ENCODE data around the gene PRRG4.

Gene PRRG4

DNA sequence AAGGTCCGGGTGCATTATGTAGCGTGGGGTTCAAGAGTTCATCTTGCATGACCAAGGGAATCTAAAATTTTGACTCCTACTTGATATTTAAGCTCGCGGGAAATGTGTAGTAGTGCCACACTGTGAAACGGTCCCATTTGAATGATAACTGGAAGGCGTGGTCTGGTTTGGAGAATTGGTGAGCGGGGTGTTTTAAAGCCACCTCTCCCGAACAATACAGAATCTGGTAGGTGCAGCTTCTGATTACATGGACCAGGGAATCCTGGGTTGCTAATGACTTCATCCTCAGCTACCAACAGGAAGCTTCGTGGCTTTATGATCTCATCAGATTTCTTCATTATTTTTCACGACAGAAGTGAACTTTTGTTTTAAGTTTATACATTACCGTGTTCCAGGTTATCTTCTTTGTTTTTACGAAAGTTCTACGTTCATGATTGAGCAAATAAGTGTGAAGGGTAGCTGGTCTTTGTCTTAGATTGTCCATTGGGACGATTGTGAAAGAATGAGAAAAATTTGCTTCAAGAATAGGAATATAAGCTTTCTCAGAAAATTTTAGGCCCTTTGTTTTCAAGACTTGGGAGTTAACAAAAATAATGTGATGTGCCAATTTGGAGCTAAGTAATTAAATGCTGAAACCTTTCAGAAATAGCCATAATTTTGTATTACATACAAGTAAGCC is 64.6 kb downstream of the PRRG4 start:
- H3K4me3 ChIP-seq (ENCODE audit: low read length) = peak overlapping the region; percentile 78
- H3K4me1 ChIP-seq (ENCODE audit: low read length) = peaks cover 22% of the 10 kb centered on the region
- no peaks in the 10 kb centered on the region for H3K36me3 ChIP-seq (replicated peaks; ENCODE audit: low read depth, low read length)
- peak overlapping the region; percentile 58 for H3K27ac ChIP-seq (ENCODE audit: low read length)
- TF ChIP-seq CTCF (IDR thresholded peaks at IDR 0.05; ENCODE audit: low read depth, low read length) (no peak), EZH2phosphoT487 (IDR thresholded peaks at IDR 0.05; ENCODE audit: low read depth) (no peak)
- peak overlapping the region; percentile 88 for H3K4me2 ChIP-seq (ENCODE audit: low read length)
- peak overlapping the region; percentile 72 for H3K9ac ChIP-seq (ENCODE audit: low read length)
- peaks cover 36% of the 10 kb centered on the region for H4K20me1 ChIP-seq (ENCODE audit: insufficient read depth, low read length)
- no peaks in the 10 kb centered on the region for H3K9me3 ChIP-seq (ENCODE audit: insufficient read depth, low read length)
- no peak overlapping the region for H2AFZ ChIP-seq (ENCODE audit: low read depth, low read length)
- 0 out of 2 replicates have a peak, but pooled peaks cover 5% of the 10 kb centered on the region for H3K27me3 ChIP-seq (ENCODE audit: low read depth, low read length)
- H3K79me2 ChIP-seq (ENCODE audit: low read length) = peaks cover 62% of the 10 kb centered on the region

- no peak for TF ChIP-seq EZH2phosphoT487 (IDR thresholded peaks at IDR 0.05; ENCODE audit: low read depth)
- no peak for TF ChIP-seq CTCF (IDR thresholded peaks at IDR 0.05; ENCODE audit: low read depth, low read length)
- Histone ChIP-seq H4K20me1 (ENCODE audit: insufficient read depth, low read length) (peaks cover 42% of the 10 kb centered on the region), H3K27ac (ENCODE audit: low read length) (no peak overlapping the region), H3K79me2 (ENCODE audit: low read length) (peaks cover 69% of the 10 kb centered on the region), H3K9me3 (ENCODE audit: insufficient read depth, low read length) (no peaks in the 10 kb centered on the region), H3K36me3 (replicated peaks; ENCODE audit: low read depth, low read length) (peaks cover 3% of the 10 kb centered on the region), H3K9ac (ENCODE audit: low read length) (no peak overlapping the region), H3K4me1 (ENCODE audit: low read length) (peaks cover 22% of the 10 kb centered on the region), H3K27me3 (ENCODE audit: low read depth, low read length) (0 out of 2 replicates have a peak, but pooled peaks cover 5% of the 10 kb centered on the region), H2AFZ (ENCODE audit: low read depth, low read length) (no peak overlapping the region), H3K4me2 (ENCODE audit: low read length) (peak overlapping the region; percentile 88), H3K4me3 (ENCODE audit: low read length) (peak overlapping the region; percentile 78)
Measured at GRCh38 chr11:32894921-32895320, 65.2 kb downstream of the PRRG4 start.

GRCh38 chr11:32895471-32895870 is 65.7 kb downstream of the PRRG4 start:
- Histone ChIP-seq H3K9me3 (ENCODE audit: insufficient read depth, low read length) (no peaks in the 10 kb centered on the region), H3K79me2 (ENCODE audit: low read length) (peaks cover 74% of the 10 kb centered on the region), H4K20me1 (ENCODE audit: insufficient read depth, low read length) (peaks cover 46% of the 10 kb centered on the region), H3K27me3 (ENCODE audit: low read depth, low read length) (0 out of 2 replicates have a peak, but pooled peaks cover 5% of the 10 kb centered on the region), H3K36me3 (replicated peaks; ENCODE audit: low read depth, low read length) (peaks cover 5% of the 10 kb centered on the region), H3K4me1 (ENCODE audit: low read length) (peaks cover 22% of the 10 kb centered on the region), H3K4me2 (ENCODE audit: low read length) (no peak overlapping the region), H3K9ac (ENCODE audit: low read length) (no peak overlapping the region), H2AFZ (ENCODE audit: low read depth, low read length) (no peak overlapping the region), H3K4me3 (ENCODE audit: low read length) (no peak overlapping the region), H3K27ac (ENCODE audit: low read length) (no peak overlapping the region)
- TF ChIP-seq CTCF (IDR thresholded peaks at IDR 0.05; ENCODE audit: low read depth, low read length) (no peak), EZH2phosphoT487 (IDR thresholded peaks at IDR 0.05; ENCODE audit: low read depth) (no peak)

DNA sequence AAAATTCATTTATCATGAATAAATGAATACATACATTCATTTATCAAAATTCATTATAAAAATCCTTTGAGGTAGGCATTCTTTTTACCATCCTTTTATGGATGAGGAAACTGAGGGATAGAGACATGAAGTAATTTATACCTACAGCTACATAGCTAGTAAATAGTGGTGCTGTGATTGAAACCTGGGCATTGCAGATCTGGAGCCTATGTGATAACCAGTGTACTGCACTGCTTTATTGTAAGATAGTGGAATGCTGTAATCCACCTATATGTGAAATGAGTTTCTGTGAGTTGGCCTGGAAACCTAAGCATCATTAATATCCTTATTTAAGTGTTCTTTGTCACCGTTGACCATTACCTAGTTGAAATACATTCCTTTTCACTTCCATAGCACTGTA is 67.4 kb downstream of the PRRG4 start:
- Histone ChIP-seq H3K27ac (ENCODE audit: low read length) (no peak overlapping the region), H3K9ac (ENCODE audit: low read length) (no peak overlapping the region), H3K4me2 (ENCODE audit: low read length) (no peak overlapping the region), H3K27me3 (ENCODE audit: low read depth, low read length) (no peaks in the 10 kb centered on the region), H4K20me1 (ENCODE audit: insufficient read depth, low read length) (peaks cover 63% of the 10 kb centered on the region), H3K9me3 (ENCODE audit: insufficient read depth, low read length) (no peaks in the 10 kb centered on the region), H3K36me3 (replicated peaks; ENCODE audit: low read depth, low read length) (peaks cover 5% of the 10 kb centered on the region), H3K4me3 (ENCODE audit: low read length) (no peak overlapping the region), H3K79me2 (ENCODE audit: low read length) (peaks cover 90% of the 10 kb centered on the region), H2AFZ (ENCODE audit: low read depth, low read length) (no peak overlapping the region), H3K4me1 (ENCODE audit: low read length) (peaks cover 14% of the 10 kb centered on the region)
- TF ChIP-seq CTCF (IDR thresholded peaks at IDR 0.05; ENCODE audit: low read depth, low read length) = no peak
- no peak for TF ChIP-seq EZH2phosphoT487 (IDR thresholded peaks at IDR 0.05; ENCODE audit: low read depth)

Data from OCI-LY3 (cell line).